Activated CD4-positive, alpha-beta T cell treated with anti-CD3 and anti-CD28 coated beads, Interleukin-2, amount 50 U/mL, for 48 hours (primary cell): Measurements from ENCODE around the gene LRRC1.
"Not testable (repeated sequence)": the region's sequence is repeated elsewhere in the genome, so short reads cannot be mapped to it uniquely, and the experiment has no call there.

ENCODE experiments used
- DNase-seq, 2 experiments: peaks; one replicate each; pipeline ENCODE4 v3.0.0-alpha.2; 2020

Gene LRRC1

GRCh38 chr6:53793318-53794136, 1.3 kb upstream of the LRRC1 start:
- peak; percentile 37 to 52 for DNase-seq

- DNase-seq = peak; percentile 51 to 60
Observed at GRCh38 chr6:53794137-53794719, 577 bp upstream of the LRRC1 start.

- no peak for DNase-seq
Observed at GRCh38 chr6:53795340-53795701, 516 bp downstream of the LRRC1 start.

GRCh38 chr6:53795702-53796450, 1.1 kb downstream of the LRRC1 start:
- peak; percentile 6 to 18 for DNase-seq

- DNase-seq = no peak
Observed at GRCh38 chr6:53796451-53796780, 1.6 kb downstream of the LRRC1 start.

- no peak for DNase-seq
Observed at GRCh38 chr6:53796791-53797190, 2.0 kb downstream of the LRRC1 start.

- DNase-seq = no peak
Observed at GRCh38 chr6:53797304-53797703, 2.5 kb downstream of the LRRC1 start.

GRCh38 chr6:53799340-53799739, 4.5 kb downstream of the LRRC1 start:
- DNase-seq = no peak

GRCh38 chr6:53801022-53801421, 6.2 kb downstream of the LRRC1 start:
- DNase-seq = no peak

- no peak for DNase-seq
Observed at GRCh38 chr6:53802582-53802981, 7.8 kb downstream of the LRRC1 start.

- no peak for DNase-seq
Observed at GRCh38 chr6:53803081-53803860, 8.5 kb downstream of the LRRC1 start.

GRCh38 chr6:53805016-53805415, 10.2 kb downstream of the LRRC1 start:
- no peak for DNase-seq

- no peak for DNase-seq
Observed at GRCh38 chr6:53805725-53806124, 10.9 kb downstream of the LRRC1 start.

- not testable (repeated sequence) for DNase-seq
Observed at GRCh38 chr6:53807606-53808005, 12.8 kb downstream of the LRRC1 start.

- no peak for DNase-seq
Observed at GRCh38 chr6:53808302-53808881, 13.6 kb downstream of the LRRC1 start.

GRCh38 chr6:53809691-53810090, 14.9 kb downstream of the LRRC1 start:
- DNase-seq = no peak

- DNase-seq = no peak
Observed at GRCh38 chr6:53811082-53811481, 16.3 kb downstream of the LRRC1 start.

- DNase-seq = no peak
Observed at GRCh38 chr6:53811746-53812145, 16.9 kb downstream of the LRRC1 start.

- DNase-seq = no peak
Observed at GRCh38 chr6:53813096-53813495, 18.3 kb downstream of the LRRC1 start.

GRCh38 chr6:53813801-53814200, 19.0 kb downstream of the LRRC1 start:
- no peak for DNase-seq

- no peak for DNase-seq
Observed at GRCh38 chr6:53814353-53814752, 19.5 kb downstream of the LRRC1 start.

- no peak for DNase-seq
Observed at GRCh38 chr6:53815381-53816119, 20.7 kb downstream of the LRRC1 start.
